CD4-positive, alpha-beta T cell (primary cell): ENCODE data around the gene GPD1L. TPM values are rescaled to one million over a fixed set of nuclear protein-coding genes. Genes with fewer than 3 reads are reported as not detected.

Source experiments
- ATAC-seq: fragments of 200-7000 bp; cut with Tn5 transposase; one replicate; pipeline ENCODE4 v1.10.0; 2022; ENCODE audit warnings: mild to moderate bottlenecking; ENCODE audit not compliant: poor library complexity
- CTCF ChIA-PET: fragments of 350-600 bp; sonication (Branson Sonifier 250); formaldehyde crosslinking; loops from one replicate; lab custom pipeline; 2021; ENCODE audit warnings: antibody characterized with exemption, inconsistent platforms; lab: Charles Lee
- POLR2A ChIA-PET: fragments of 350-600 bp; sonication (Branson Sonifier 250); formaldehyde crosslinking; loops from one replicate; lab custom pipeline; 2021; ENCODE audit warnings: antibody characterized with exemption, inconsistent platforms; lab: Charles Lee
- DNase-seq, 14 experiments: peaks; one replicate each; pipeline ENCODE4 v3.0.0-alpha.2; 2013 to 2020; ENCODE audit warnings: mixed read lengths in 2 of 14
- H3K27ac ChIP-seq, 2 donors: one replicate each; pipeline versions ENCODE4 v1.5.1 to v1.7.0; 2013; ENCODE audit warnings: low read length in 2 of 2, low read depth in 1 of 2, mild to moderate bottlenecking in 1 of 2
- H3K27me3 ChIP-seq, 2 experiments: 1 replicate in 1 of 2; 2 replicates in 1 of 2; pipeline versions ENCODE4 v1.6.1 to v1.7.0; 2013; ENCODE audit warnings: low read length in 2 of 2, control low read depth in 1 of 2, mild to moderate bottlenecking in 1 of 2, moderate library complexity in 1 of 2; ENCODE audit not compliant: insufficient read depth in 2 of 2, control insufficient read depth in 1 of 2
- H3K36me3 ChIP-seq: one replicate; pipeline ENCODE4 v1.6.1; 2013; ENCODE audit warnings: low read length, control low read depth; ENCODE audit not compliant: insufficient read depth
- H3K4me1 ChIP-seq: one replicate; pipeline ENCODE4 v1.6.1; 2013; ENCODE audit warnings: low read length, control low read depth; ENCODE audit not compliant: insufficient read depth
- H3K4me3 ChIP-seq: one replicate; pipeline ENCODE4 v1.5.1; 2013; ENCODE audit warnings: mild to moderate bottlenecking, low read length, moderate library complexity
- H3K9me3 ChIP-seq, 2 experiments: 1 replicate in 1 of 2; 2 replicates in 1 of 2; pipeline versions ENCODE4 v1.6.1 to v1.7.0; 2013; ENCODE audit warnings: low read length in 2 of 2, mild to moderate bottlenecking in 2 of 2, control low read depth in 1 of 2, moderate library complexity in 1 of 2; ENCODE audit not compliant: control insufficient read depth in 1 of 2, insufficient read depth in 1 of 2
- H3K27ac Mint-ChIP-seq: one replicate; pipeline ENCODE4 v1.8.0; 2020; ENCODE audit warnings: mixed read lengths
- H3K27me3 Mint-ChIP-seq: one replicate; pipeline ENCODE4 v1.8.0; 2021; ENCODE audit warnings: mixed read lengths
- H3K36me3 Mint-ChIP-seq: one replicate; pipeline ENCODE4 v1.8.0; 2021; ENCODE audit warnings: low read depth, mixed read lengths
- H3K4me1 Mint-ChIP-seq: one replicate; pipeline ENCODE4 v1.8.0; 2021; ENCODE audit warnings: low read depth, mixed read lengths
- H3K4me3 Mint-ChIP-seq: one replicate; pipeline ENCODE4 v1.8.0; 2020; ENCODE audit warnings: mild to moderate bottlenecking, mixed read lengths
- H3K9me3 Mint-ChIP-seq: one replicate; pipeline ENCODE4 v1.8.0; 2020; ENCODE audit warnings: mixed read lengths
- CTCF ChIP-seq: fragments of 200-600 bp; IDR thresholded peaks from one replicate; pipeline ENCODE4 v1.8.0; 2022; ENCODE audit warnings: antibody characterized with exemption, mild to moderate bottlenecking
- intact Hi-C, 2 experiments: fragments of 100-400 bp; cut with DNase I in 1 of 2; cut with micrococcal nuclease in 1 of 2; formaldehyde crosslinking; loops; one replicate each; pipeline versions ENCODE4 v1.15.1 to v1.9.0; 2023 to 2025; cut with DNase I, micrococcal nuclease
- total RNA-seq, 174 experiments: library from RNA in 2 of 174; stranded (reverse) in 2 of 174; gene quantifications; one replicate each; pipeline ENCODE4 v1.2.3 and lab custom pipeline; 2021 to 2026

GPD1L gene
- total RNA-seq, 2 experiments from 2014 or later: 15.3 to 16.0 TPM

GRCh38 chr3:32117320-32117719, 10.9 kb downstream of the GPD1L start:
- intact Hi-C loops: loop anchor here (5.0 to 10.0 kb wide), 3 partner anchors 120 to 583 kb away; partner anchors contain the start of genes CMTM6 (in 1 of the 2), CMTM8 (in 1 of the 2) and STT3B (in 1 of the 2)

GRCh38 chr3:32118215-32118614, 11.8 kb downstream of the GPD1L start:
- no peaks in the 10 kb centered on the region for H3K9me3 ChIP-seq
- H3K4me1 Mint-ChIP-seq: peaks cover 72% of the 10 kb centered on the region

More at GRCh38 chr3:32117320-32117719, 10.9 kb downstream of the GPD1L start:
- ChIA-PET POLR2A (interaction anchor here (0.7 to 0.8 kb wide), 2 partner anchors 11 to 72 kb away, joined by 4 to 5 read pairs; partner anchors contain the start of gene GPD1L), CTCF (no interaction called here)
- H3K4me3 ChIP-seq: no peak overlapping the region
- TF ChIP-seq CTCF: no peak
- no peak overlapping the region for H3K27ac Mint-ChIP-seq
- H3K27me3 ChIP-seq: no peaks in the 10 kb centered on the region
- H3K27me3 Mint-ChIP-seq: no peaks in the 10 kb centered on the region
- no peak for ATAC-seq
- H3K36me3 ChIP-seq: no peaks in the 10 kb centered on the region
- H3K9me3 Mint-ChIP-seq: peaks cover 3% of the 10 kb centered on the region
- H3K4me3 Mint-ChIP-seq: no peak overlapping the region
- peaks cover 19% of the 10 kb centered on the region for H3K4me1 ChIP-seq
- H3K9me3 ChIP-seq: no peaks in the 10 kb centered on the region
- peaks cover 10% of the 10 kb centered on the region for H3K36me3 Mint-ChIP-seq
- DNase-seq: no peak
- H3K4me1 Mint-ChIP-seq: peaks cover 74% of the 10 kb centered on the region
- no peak overlapping the region for H3K27ac ChIP-seq

GRCh38 chr3:32120471-32120870, 14.1 kb downstream of the GPD1L start:
- no peak for TF ChIP-seq CTCF
- DNase-seq (no peak), ATAC-seq (no peak)
- peaks cover 7% of the 10 kb centered on the region for H3K4me1 ChIP-seq
- H3K36me3 ChIP-seq: no peaks in the 10 kb centered on the region
- no peak overlapping the region for H3K4me3 ChIP-seq
- peaks cover 53% of the 10 kb centered on the region for H3K4me1 Mint-ChIP-seq
- no peak overlapping the region for H3K4me3 Mint-ChIP-seq
- H3K9me3 Mint-ChIP-seq: no peaks in the 10 kb centered on the region
- no peaks in the 10 kb centered on the region for H3K9me3 ChIP-seq
- no peak overlapping the region for H3K27ac ChIP-seq
- intact Hi-C loops: no loop called here
- CTCF ChIA-PET: no interaction called here
- no peaks in the 10 kb centered on the region for H3K27me3 ChIP-seq
- POLR2A ChIA-PET: no interaction called here
- peaks cover 5% of the 10 kb centered on the region for H3K36me3 Mint-ChIP-seq
- H3K27me3 Mint-ChIP-seq: no peaks in the 10 kb centered on the region
- H3K27ac Mint-ChIP-seq: no peak overlapping the region

More at GRCh38 chr3:32118215-32118614, 11.8 kb downstream of the GPD1L start:
- Mint-ChIP-seq H3K36me3 (peaks cover 10% of the 10 kb centered on the region), H3K27ac (no peak overlapping the region), H3K27me3 (no peaks in the 10 kb centered on the region), H3K9me3 (peaks cover 3% of the 10 kb centered on the region), H3K4me3 (no peak overlapping the region)
- no peaks in the 10 kb centered on the region for H3K36me3 ChIP-seq
- ChIA-PET CTCF (no interaction called here), POLR2A (interaction anchor here (0.8 kb wide), 1 partner anchor 73 kb away, joined by 5 read pairs; no protein-coding TSS in a partner anchor)
- peaks cover 18% of the 10 kb centered on the region for H3K4me1 ChIP-seq
- DNase-seq (no peak), ATAC-seq (no peak)
- intact Hi-C loops: loop anchor here (5.0 to 10.0 kb wide), 3 partner anchors 119 to 583 kb away; partner anchors contain the start of genes CMTM6 (in 1 of the 2), CMTM8 (in 1 of the 2) and STT3B (in 1 of the 2)
- no peak overlapping the region for H3K4me3 ChIP-seq
- no peak for TF ChIP-seq CTCF
- H3K27ac ChIP-seq: no peak overlapping the region
- no peaks in the 10 kb centered on the region for H3K27me3 ChIP-seq
